A673 (cell line): ENCODE results near the gene CCDC178. TPM values are rescaled to one million over a fixed set of nuclear protein-coding genes. Genes with fewer than 3 reads are reported as not detected.
A peak's percentile ranks its signal among the peaks of the same experiment; 100 is the strongest.
"Not testable (repeated sequence)": the region's sequence is repeated elsewhere in the genome, so short reads cannot be mapped to it uniquely, and the experiment has no call there.

ENCODE experiments used
- BruUV-seq: library from RNA; stranded (reverse); fragments of 400-500 nt; replicated peaks from 2 replicates; lab custom pipeline; 2021; lab: Mats Ljungman, UMichigan
- CTCF ChIA-PET: fragments of 300-600 bp; sonication (Branson Sonifier 250); formaldehyde crosslinking; loops from one replicate; lab custom pipeline; 2022; ENCODE audit warnings: antibody characterized with exemption; lab: Charles Lee
- POLR2A ChIA-PET: fragments of 300-600 bp; sonication (Branson Sonifier 250); formaldehyde crosslinking; loops from one replicate; lab custom pipeline; 2022; ENCODE audit warnings: antibody characterized with exemption; ENCODE audit not compliant: low non-redundant PET; lab: Charles Lee
- DNase-seq: peaks from one replicate; pipeline ENCODE4 v3.0.0-alpha.2; 2015; ENCODE audit warnings: low spot score
- H3K27ac ChIP-seq: fragments of 200-600 bp; sonication (generic); 2 replicates; pipeline ENCODE4 v1.5.1; 2016; ENCODE audit warnings: mixed run types, low read depth, mild to moderate bottlenecking, mixed read lengths, antibody characterized with exemption, low read length; ENCODE audit not compliant: poor library complexity, severe bottlenecking
- H3K27me3 ChIP-seq: fragments of 200-600 bp; sonication (generic); replicated peaks from 2 replicates; pipeline ENCODE4 v1.6.1; 2017; ENCODE audit warnings: mixed run types, low read depth, mild to moderate bottlenecking, mixed read lengths, antibody characterized with exemption, low read length; ENCODE audit not compliant: insufficient read depth, poor library complexity
- H3K36me3 ChIP-seq: fragments of 200-600 bp; sonication (generic); 2 replicates; pipeline ENCODE4 v1.6.1; 2016; ENCODE audit warnings: mixed run types, mild to moderate bottlenecking, mixed read lengths, antibody characterized with exemption, low read length; ENCODE audit not compliant: insufficient read depth, poor library complexity, severe bottlenecking
- H3K4me1 ChIP-seq: fragments of 200-600 bp; sonication (generic); 2 replicates; pipeline ENCODE4 v1.6.1; 2017; ENCODE audit warnings: mixed run types, mild to moderate bottlenecking, mixed read lengths, antibody characterized with exemption, low read length; ENCODE audit not compliant: insufficient read depth, poor library complexity, severe bottlenecking
- H3K4me3 ChIP-seq: fragments of 200-600 bp; sonication (generic); 2 replicates; pipeline ENCODE4 v1.5.1; 2016; ENCODE audit warnings: low read depth, mixed run types, mild to moderate bottlenecking, mixed read lengths, low read length; ENCODE audit not compliant: poor library complexity, severe bottlenecking
- H3K9me3 ChIP-seq: fragments of 200-600 bp; sonication (generic); 2 replicates; pipeline ENCODE4 v1.6.1; 2016; ENCODE audit warnings: mixed run types, low read depth, mild to moderate bottlenecking, mixed read lengths, antibody characterized with exemption, low read length; ENCODE audit not compliant: poor library complexity, severe bottlenecking
- CTCF ChIP-seq: fragments of 300-800, 200-600 bp; sonication (generic); conservative IDR thresholded peaks from 2 replicates; pipeline ENCODE4 v1.5.1; 2017; ENCODE audit warnings: low read depth, mild to moderate bottlenecking, antibody characterized with exemption, low read length, moderate library complexity, mixed read lengths
- EZH2 ChIP-seq: fragments of 200-600 bp; sonication (generic); IDR thresholded peaks from 2 replicates; pipeline ENCODE4 v1.6.1; 2017; ENCODE audit warnings: borderline replicate concordance, low read depth, mild to moderate bottlenecking, mixed read lengths, antibody characterized with exemption, low read length; ENCODE audit not compliant: poor library complexity, severe bottlenecking
- intact Hi-C: fragments of 100-400 bp; cut with micrococcal nuclease; formaldehyde crosslinking; loops from one replicate; pipeline ENCODE4 v1.10.0; 2022; ENCODE audit not compliant: unreplicated experiment
- total RNA-seq: library from RNA; stranded (reverse); gene quantifications from 2 replicates; pipeline ENCODE4 v1.2.3, GENCODE V29; 2021

The CCDC178 gene
- total RNA-seq, 1 experiment from 2014 or later = not detected

GRCh38 chr18:33183136-33183535 is 257.4 kb downstream of the CCDC178 start:
- TF ChIP-seq EZH2 = no peak
- no peak for TF ChIP-seq CTCF
- peak; percentile 1 for DNase-seq
- Histone ChIP-seq H3K4me1 (no peaks in the 10 kb centered on the region), H3K27me3 (peaks cover 4% of the 10 kb centered on the region), H3K27ac (no peak overlapping the region), H3K4me3 (no peak overlapping the region), H3K9me3 (no peaks in the 10 kb centered on the region), H3K36me3 (no peaks in the 10 kb centered on the region)
- CTCF ChIA-PET = no interaction called here
- POLR2A ChIA-PET = interaction anchor here (0.6 kb wide), 1 partner anchor 265 kb away, joined by 4 read pairs; no protein-coding TSS in a partner anchor
- intact Hi-C loops = loop anchor here (5.0 kb wide), 1 partner anchor 51 kb away; no protein-coding TSS in a partner anchor
- BruUV-seq = no TSS peak

GRCh38 chr18:33181016-33181415 is 259.5 kb downstream of the CCDC178 start:
- H3K27me3 ChIP-seq = peaks cover 4% of the 10 kb centered on the region
- no peak overlapping the region for H3K27ac ChIP-seq
- POLR2A ChIA-PET = no interaction called here
- no peak overlapping the region for H3K4me3 ChIP-seq
- TF ChIP-seq CTCF = no peak
- no peak for TF ChIP-seq EZH2
- no TSS peak for BruUV-seq
- CTCF ChIA-PET = no interaction called here
- no peaks in the 10 kb centered on the region for H3K36me3 ChIP-seq
- no peak for DNase-seq
- no peaks in the 10 kb centered on the region for H3K9me3 ChIP-seq
- H3K4me1 ChIP-seq = no peaks in the 10 kb centered on the region
- intact Hi-C loops = loop anchor here (5.0 kb wide), 1 partner anchor 49 kb away; no protein-coding TSS in a partner anchor

GRCh38 chr18:33169218-33169617 is 271.3 kb downstream of the CCDC178 start:
- no peak for DNase-seq
- no peaks in the 10 kb centered on the region for H3K27me3 ChIP-seq
- intact Hi-C loops = no loop called here
- no peak for TF ChIP-seq EZH2
- TF ChIP-seq CTCF = no peak
- H3K27ac ChIP-seq = no peak overlapping the region
- no peaks in the 10 kb centered on the region for H3K36me3 ChIP-seq
- H3K9me3 ChIP-seq = no peaks in the 10 kb centered on the region
- ChIA-PET POLR2A (no interaction called here), CTCF (no interaction called here)
- no TSS peak for BruUV-seq
- H3K4me1 ChIP-seq = no peaks in the 10 kb centered on the region
- H3K4me3 ChIP-seq = no peak overlapping the region

GRCh38 chr18:33164121-33164520 is 276.4 kb downstream of the CCDC178 start:
- H3K4me3 ChIP-seq, POLR2A ChIA-PET, H3K9me3 ChIP-seq, DNase-seq, H3K4me1 ChIP-seq, BruUV-seq, intact Hi-C loops, H3K27me3 ChIP-seq, H3K27ac ChIP-seq, CTCF ChIA-PET, H3K36me3 ChIP-seq: not testable (repeated sequence)
